ENCODE data around the gene RASGRF2. TPM values are rescaled to one million over a fixed set of nuclear protein-coding genes. Genes with fewer than 3 reads are reported as not detected.

Gene RASGRF2
- total and polyA plus RNA-seq, 2 of the 13 experiments (the other 11 are each of a cell fraction or from before 2014, with no cell fraction given): 23.6 to 29.0 TPM

DNA sequence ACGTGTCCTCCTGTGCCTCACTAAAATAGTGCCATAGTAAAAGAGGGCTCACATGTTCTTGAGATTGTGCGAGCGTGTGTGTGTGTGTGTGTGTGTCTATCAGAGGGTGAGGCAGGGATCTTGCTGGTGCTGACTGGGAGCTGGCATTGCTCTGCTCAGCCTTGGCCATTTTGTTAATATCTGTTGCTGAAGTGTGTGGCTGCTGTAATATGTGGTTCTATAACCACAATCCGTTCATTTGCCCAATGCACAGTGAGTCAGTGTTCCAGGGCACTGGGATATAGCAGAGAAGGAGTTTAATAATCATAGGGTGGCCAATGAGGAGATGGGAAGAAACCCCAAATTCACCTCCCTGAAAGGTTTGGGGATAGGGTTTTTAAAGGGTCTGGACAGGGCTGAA lies 61.3 kb downstream of the RASGRF2 start:
- Histone ChIP-seq H3K79me2 (ENCODE audit: insufficient read depth, low read length) (peaks cover 65% of the 10 kb centered on the region), H3K27me3 (ENCODE audit: control insufficient read depth in 1 of 2, insufficient read depth in 2 of 2, low read length in 2 of 2) (no peaks in the 10 kb centered on the region), H2AFZ (ENCODE audit: low read length) (no peak overlapping the region), H3K4me1 (ENCODE audit: insufficient read depth, low read length) (peaks cover 46% of the 10 kb centered on the region), H3K36me3 (replicated peaks in 1 of 2; ENCODE audit: control insufficient read depth in 1 of 2, insufficient read depth in 2 of 2, low read length in 2 of 2) (peaks cover 0 to 2% of the 10 kb centered on the region in 2 experiments; a peak in 2 of 5 replicates), H4K20me1 (ENCODE audit: insufficient read depth, low read length) (no peaks in the 10 kb centered on the region; the same call in 1 of the 2 replicates), H3K4me2 (ENCODE audit: low read depth, low read length) (no peak overlapping the region), H3K27ac (ENCODE audit: extremely low read length, insufficient read depth, low read length) (no peak overlapping the region), H3K9ac (ENCODE audit: insufficient read depth, low read depth, low read length) (no peak overlapping the region), H3K4me3 (replicated peaks in 1 of 3; ENCODE audit: insufficient read depth in 1 of 3, low read depth in 2 of 3, low read length in 3 of 3) (no peak overlapping the region), H3K9me3 (ENCODE audit: low read length) (no peaks in the 10 kb centered on the region)
- ChIA-PET CTCF (ENCODE audit: low intra/inter-chr PET ratio, low total read pairs) (no interaction called here), POLR2A (no interaction called here)
- intact Hi-C loops (cut with micrococcal nuclease; ENCODE audit: unreplicated experiment) (no loop called here), in situ Hi-C loops (cut with HindIII; ENCODE audit: extremely low pct_ligation_motif_present, low pct_unique_long_range_greater_than_20kb) (no loop called here)
- TF ChIP-seq NR1H2 (CRISPR knock-in tag; IDR thresholded peaks at IDR 0.05; ENCODE audit: borderline replicate concordance, low read depth): no peak
- BruUV-seq (replicated peaks): no TSS peak
- ATAC-seq: no peak
- FAIRE-seq: no peak
- WGBS (ENCODE audit: low lambda C conversion rate): 97% methylated on average over 4 of the region's 4 CpGs
- DNase-seq (ENCODE audit: low spot score): no peak

DNA sequence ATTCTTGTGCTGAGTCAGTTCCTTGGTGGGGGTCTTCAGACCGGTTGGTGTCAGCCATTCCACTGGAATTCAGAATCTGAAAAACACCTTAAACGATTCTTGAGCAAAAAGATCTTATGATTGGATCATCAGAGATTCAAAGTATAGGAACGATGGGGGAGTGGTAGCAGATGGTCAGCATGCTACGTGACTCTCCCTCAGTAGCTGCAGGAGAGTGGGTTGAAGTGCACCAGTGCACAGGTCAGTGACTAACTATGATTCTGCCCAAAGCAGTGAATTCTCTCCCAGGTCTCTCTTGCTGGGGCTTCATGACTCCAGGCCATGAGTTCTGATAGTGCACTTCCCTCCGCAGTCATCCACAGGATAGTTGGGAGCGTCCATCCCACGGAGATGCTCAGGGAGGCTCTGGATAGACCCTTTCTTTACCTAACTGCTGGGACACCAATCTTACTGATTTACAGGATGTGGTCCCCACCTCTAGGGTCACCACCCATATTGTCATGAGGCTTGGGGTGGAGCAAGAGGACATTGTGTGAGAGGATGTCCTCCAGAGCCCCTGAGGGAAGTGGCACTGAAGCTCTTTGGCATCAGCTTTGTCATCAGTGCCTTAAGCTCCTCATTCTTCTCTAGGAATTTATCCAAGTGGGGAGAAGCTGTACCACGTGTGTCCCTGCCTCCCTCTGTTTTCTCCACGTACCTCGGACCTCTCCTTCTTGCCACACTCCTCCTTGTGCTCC lies 62.0 kb downstream of the RASGRF2 start:
- DNase-seq (ENCODE audit: low spot score) (no peak), ATAC-seq (peak; percentile 22; the same call in 2 of the 3 replicates), FAIRE-seq (no peak)
- no peak for TF ChIP-seq TERF1 (CRISPR knock-in tag; IDR thresholded peaks at IDR 0.05)
- Histone ChIP-seq H3K9me3 (ENCODE audit: low read length) (no peaks in the 10 kb centered on the region), H3K9ac (ENCODE audit: insufficient read depth, low read depth, low read length) (no peak overlapping the region), H3K4me2 (ENCODE audit: low read depth, low read length) (no peak overlapping the region), H2AFZ (ENCODE audit: low read length) (no peak overlapping the region), H4K20me1 (ENCODE audit: insufficient read depth, low read length) (no peaks in the 10 kb centered on the region; the same call in 1 of the 2 replicates), H3K4me1 (ENCODE audit: insufficient read depth, low read length) (peaks cover 52% of the 10 kb centered on the region), H3K36me3 (replicated peaks in 1 of 2; ENCODE audit: control insufficient read depth in 1 of 2, insufficient read depth in 2 of 2, low read length in 2 of 2) (peaks cover 0 to 2% of the 10 kb centered on the region in 2 experiments; a peak in 2 of 5 replicates), H3K27ac (ENCODE audit: extremely low read length, insufficient read depth, low read length) (no peak overlapping the region), H3K4me3 (replicated peaks in 1 of 3; ENCODE audit: insufficient read depth in 1 of 3, low read depth in 2 of 3, low read length in 3 of 3) (no peak overlapping the region), H3K27me3 (ENCODE audit: control insufficient read depth in 1 of 2, insufficient read depth in 2 of 2, low read length in 2 of 2) (no peaks in the 10 kb centered on the region), H3K79me2 (ENCODE audit: insufficient read depth, low read length) (peaks cover 60% of the 10 kb centered on the region)
- in situ Hi-C loops (cut with HindIII; ENCODE audit: extremely low pct_ligation_motif_present, low pct_unique_long_range_greater_than_20kb) (no loop called here), intact Hi-C loops (cut with micrococcal nuclease; ENCODE audit: unreplicated experiment) (no loop called here)
- 90% methylated on average over 7 of the region's 10 CpGs for WGBS (ENCODE audit: low lambda C conversion rate)
- ChIA-PET POLR2A (no interaction called here), CTCF (ENCODE audit: low intra/inter-chr PET ratio, low total read pairs) (no interaction called here)
- no TSS peak for BruUV-seq (replicated peaks)

Measured in HepG2 (cell line).